WTC11 (cell line): ENCODE results near the gene PTPN3. TPM values are rescaled to one million over a fixed set of nuclear protein-coding genes. Genes with fewer than 3 reads are reported as not detected.

Experiments used
- ATAC-seq: fragments of 200-7000 bp; cut with Tn5 transposase; 2 replicates; pipeline ENCODE4 v1.10.0; 2021; ENCODE audit warnings: mild to moderate bottlenecking, moderate library complexity
- CTCF ChIA-PET: fragments of 300-600 bp; sonication (Branson Sonifier 250); formaldehyde crosslinking; loops from one replicate; lab custom pipeline; 2021; ENCODE audit warnings: antibody characterized with exemption; lab: Charles Lee
- POLR2A ChIA-PET: fragments of 350-600 bp; sonication (Branson Sonifier 250); formaldehyde crosslinking; loops from one replicate; lab custom pipeline; 2021; ENCODE audit warnings: antibody characterized with exemption; lab: Charles Lee
- DNase-seq: peaks from one replicate; pipeline ENCODE4 v3.0.0; 2021; ENCODE audit warnings: low spot score
- H3K27ac Mint-ChIP-seq: 2 replicates; pipeline ENCODE4 v1.8.0; 2021; ENCODE audit warnings: mixed read lengths
- H3K27me3 Mint-ChIP-seq: 2 replicates; pipeline ENCODE4 v1.8.0; 2021; ENCODE audit warnings: low read depth, mild to moderate bottlenecking, moderate library complexity, mixed read lengths
- H3K36me3 Mint-ChIP-seq: 2 replicates; pipeline ENCODE4 v1.8.0; 2021; ENCODE audit warnings: mixed read lengths
- H3K4me1 Mint-ChIP-seq: 2 replicates; pipeline ENCODE4 v1.8.0; 2022; ENCODE audit warnings: mixed read lengths
- H3K4me3 Mint-ChIP-seq: 2 replicates; pipeline ENCODE4 v1.8.0; 2021; ENCODE audit warnings: mild to moderate bottlenecking, moderate library complexity, mixed read lengths
- H3K9me3 Mint-ChIP-seq: 2 replicates; pipeline ENCODE4 v1.8.0; 2021; ENCODE audit warnings: mixed read lengths
- ARID4B ChIP-seq: sonication (generic); formaldehyde crosslinking; IDR thresholded peaks from 2 replicates; pipeline ENCODE4 v1.8.0; 2023; ENCODE audit warnings: missing genetic modification reagents, mild to moderate bottlenecking, borderline replicate concordance
- CREB1 ChIP-seq: sonication (generic); formaldehyde crosslinking; IDR thresholded peaks from 2 replicates; pipeline ENCODE4 v1.8.0; 2023; ENCODE audit warnings: mild to moderate bottlenecking, missing genetic modification reagents
- E2F1 ChIP-seq: sonication (generic); formaldehyde crosslinking; IDR thresholded peaks from 2 replicates; pipeline ENCODE4 v1.8.0; 2022; ENCODE audit warnings: mild to moderate bottlenecking, missing genetic modification reagents
- E2F4 ChIP-seq: sonication (generic); formaldehyde crosslinking; IDR thresholded peaks from 2 replicates; pipeline ENCODE4 v1.8.1; 2022; ENCODE audit warnings: low read depth, mild to moderate bottlenecking, moderate library complexity, missing genetic modification reagents, borderline replicate concordance
- FOXJ3 ChIP-seq: sonication (generic); formaldehyde crosslinking; IDR thresholded peaks from 2 replicates; pipeline ENCODE4 v1.9.0; 2021; ENCODE audit warnings: missing genetic modification reagents, mild to moderate bottlenecking, borderline replicate concordance
- FOXK1 ChIP-seq: sonication (generic); formaldehyde crosslinking; IDR thresholded peaks from 2 replicates; pipeline ENCODE4 v1.8.0; 2022; ENCODE audit warnings: mild to moderate bottlenecking, moderate library complexity, missing genetic modification reagents
- FOXP1 ChIP-seq: sonication (generic); formaldehyde crosslinking; IDR thresholded peaks from 2 replicates; pipeline ENCODE4 v1.8.0; 2022; ENCODE audit warnings: missing genetic modification reagents, mild to moderate bottlenecking, moderate library complexity, borderline replicate concordance
- FOXP4 ChIP-seq: sonication (generic); formaldehyde crosslinking; IDR thresholded peaks from 2 replicates; pipeline ENCODE4 v1.8.0; 2022; ENCODE audit warnings: mild to moderate bottlenecking, missing genetic modification reagents
- HMGA2 ChIP-seq: fragments of 250-450 bp; sonication (Bioruptor Pico); IDR thresholded peaks from 2 replicates; pipeline ENCODE4 v1.4.0; 2021; ENCODE audit warnings: mild to moderate bottlenecking, moderate library complexity
- IRF2 ChIP-seq: sonication (generic); formaldehyde crosslinking; IDR thresholded peaks from 2 replicates; pipeline ENCODE4 v1.8.0; 2022; ENCODE audit warnings: low read depth, missing genetic modification reagents, borderline replicate concordance
- KAT7 ChIP-seq: sonication (generic); formaldehyde crosslinking; IDR thresholded peaks from 2 replicates; pipeline ENCODE4 v1.8.1; 2023; ENCODE audit warnings: missing genetic modification reagents, mild to moderate bottlenecking, borderline replicate concordance
- MAX ChIP-seq: sonication (generic); formaldehyde crosslinking; IDR thresholded peaks from 2 replicates; pipeline ENCODE4 v1.8.0; 2022; ENCODE audit warnings: mild to moderate bottlenecking, missing genetic modification reagents
- MXD4 ChIP-seq: fragments of 250-450 bp; sonication (Bioruptor Pico); IDR thresholded peaks from 2 replicates; pipeline ENCODE4 v1.8.0; 2021; ENCODE audit warnings: mild to moderate bottlenecking, moderate library complexity, borderline replicate concordance
- NFATC4 ChIP-seq: fragments of 250-450 bp; sonication (Bioruptor Pico); IDR thresholded peaks from 2 replicates; pipeline ENCODE4 v1.9.0; 2021; ENCODE audit warnings: mild to moderate bottlenecking
- NR3C1 ChIP-seq: sonication (generic); formaldehyde crosslinking; conservative IDR thresholded peaks from 2 replicates; pipeline ENCODE4 v1.8.1; 2023; ENCODE audit warnings: low read depth, mild to moderate bottlenecking, missing genetic modification reagents
- PRDM15 ChIP-seq: sonication (generic); formaldehyde crosslinking; IDR thresholded peaks from 2 replicates; pipeline ENCODE4 v1.8.0; 2022; ENCODE audit warnings: missing genetic modification reagents
- RELA ChIP-seq: sonication (generic); formaldehyde crosslinking; IDR thresholded peaks from 2 replicates; pipeline ENCODE4 v1.8.1; 2022; ENCODE audit warnings: missing genetic modification reagents, mild to moderate bottlenecking, borderline replicate concordance
- TEAD4 ChIP-seq: sonication (generic); formaldehyde crosslinking; IDR thresholded peaks from 2 replicates; pipeline ENCODE4 v1.8.0; 2022; ENCODE audit warnings: mild to moderate bottlenecking, missing genetic modification reagents
- ZNF671 ChIP-seq: fragments of 250-450 bp; sonication (Bioruptor Pico); IDR thresholded peaks from 2 replicates; pipeline ENCODE4 v1.8.0; 2021; ENCODE audit warnings: mild to moderate bottlenecking
- total RNA-seq: library from RNA; stranded (reverse); gene quantifications from 3 replicates; pipeline ENCODE4 v1.2.3, GENCODE V29; 2021
- TF ChIP-seq, protein P1 (sequence below): fragments of 250-450 bp; sonication (Bioruptor Pico); IDR thresholded peaks from 2 replicates; pipeline ENCODE4 v1.9.0; 2021; ENCODE audit warnings: mild to moderate bottlenecking

PTPN3 gene
- total RNA-seq, 1 experiment from 2014 or later, result 1.7 TPM

- Mint-ChIP-seq H3K4me1 (peaks cover 12% of the 10 kb centered on the region), H3K4me3 (no peak overlapping the region)
- CTCF ChIA-PET, result interaction anchor here (0.5 kb wide), 1 partner anchor 30 kb away, joined by 3 read pairs; no protein-coding TSS in a partner anchor
- TF ChIP-seq PRDM15 (CRISPR knock-in tag) (no peak), TEAD4 (CRISPR knock-in tag) (no peak), ZNF671 (CRISPR knock-in tag) (no peak), CREB1 (CRISPR knock-in tag) (no peak), E2F1 (CRISPR knock-in tag) (no peak), RELA (CRISPR knock-in tag) (no peak), FOXK1 (no peak), FOXP4 (CRISPR knock-in tag) (no peak), MXD4 (CRISPR knock-in tag) (no peak), HMGA2 (no peak), FOXP1 (CRISPR knock-in tag) (no peak), ARID4B (CRISPR knock-in tag) (no peak), FOXJ3 (CRISPR knock-in tag) (no peak), KAT7 (CRISPR knock-in tag) (no peak), MAX (CRISPR knock-in tag) (no peak), IRF2 (CRISPR knock-in tag) (no peak), E2F4 (no peak), NFATC4 (CRISPR knock-in tag) (no peak), NR3C1 (CRISPR knock-in tag) (no peak)
- TF ChIP-seq, protein P1, sequence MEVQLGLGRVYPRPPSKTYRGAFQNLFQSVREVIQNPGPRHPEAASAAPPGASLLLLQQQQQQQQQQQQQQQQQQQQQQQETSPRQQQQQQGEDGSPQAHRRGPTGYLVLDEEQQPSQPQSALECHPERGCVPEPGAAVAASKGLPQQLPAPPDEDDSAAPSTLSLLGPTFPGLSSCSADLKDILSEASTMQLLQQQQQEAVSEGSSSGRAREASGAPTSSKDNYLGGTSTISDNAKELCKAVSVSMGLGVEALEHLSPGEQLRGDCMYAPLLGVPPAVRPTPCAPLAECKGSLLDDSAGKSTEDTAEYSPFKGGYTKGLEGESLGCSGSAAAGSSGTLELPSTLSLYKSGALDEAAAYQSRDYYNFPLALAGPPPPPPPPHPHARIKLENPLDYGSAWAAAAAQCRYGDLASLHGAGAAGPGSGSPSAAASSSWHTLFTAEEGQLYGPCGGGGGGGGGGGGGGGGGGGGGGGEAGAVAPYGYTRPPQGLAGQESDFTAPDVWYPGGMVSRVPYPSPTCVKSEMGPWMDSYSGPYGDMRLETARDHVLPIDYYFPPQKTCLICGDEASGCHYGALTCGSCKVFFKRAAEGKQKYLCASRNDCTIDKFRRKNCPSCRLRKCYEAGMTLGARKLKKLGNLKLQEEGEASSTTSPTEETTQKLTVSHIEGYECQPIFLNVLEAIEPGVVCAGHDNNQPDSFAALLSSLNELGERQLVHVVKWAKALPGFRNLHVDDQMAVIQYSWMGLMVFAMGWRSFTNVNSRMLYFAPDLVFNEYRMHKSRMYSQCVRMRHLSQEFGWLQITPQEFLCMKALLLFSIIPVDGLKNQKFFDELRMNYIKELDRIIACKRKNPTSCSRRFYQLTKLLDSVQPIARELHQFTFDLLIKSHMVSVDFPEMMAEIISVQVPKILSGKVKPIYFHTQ (CRISPR knock-in tag), result no peak
- TF ChIP-seq, all 79 proteins: peak for 0
- POLR2A ChIA-PET, result no interaction called here
- Mint-ChIP-seq H3K36me3 (no peaks in the 10 kb centered on the region), H3K27me3 (no peaks in the 10 kb centered on the region), H3K27ac (no peak overlapping the region; the same call in 1 of the 2 replicates), H3K9me3 (no peaks in the 10 kb centered on the region)
- DNase-seq (no peak), ATAC-seq (no peak)
Observed at GRCh38 chr9:109476642-109477257, 21.4 kb downstream of the PTPN3 start.
